B cell (primary cell): ENCODE measurements around the gene WDR75.

Source experiments
- EZH2 ChIP-seq: IDR thresholded peaks from 2 replicates; pipeline ENCODE4 v1.6.1; 2012; ENCODE audit warnings: borderline replicate concordance, low read depth, mild to moderate bottlenecking, moderate library complexity, low read length; ENCODE audit not compliant: insufficient read depth, poor library complexity, severe bottlenecking
- TF ChIP-seq, protein P1 (sequence below): fragments of 200-600 bp; IDR thresholded peaks from one replicate; pipeline ENCODE4 v1.8.0; 2022; ENCODE audit warnings: antibody characterized with exemption, mild to moderate bottlenecking

DNA sequence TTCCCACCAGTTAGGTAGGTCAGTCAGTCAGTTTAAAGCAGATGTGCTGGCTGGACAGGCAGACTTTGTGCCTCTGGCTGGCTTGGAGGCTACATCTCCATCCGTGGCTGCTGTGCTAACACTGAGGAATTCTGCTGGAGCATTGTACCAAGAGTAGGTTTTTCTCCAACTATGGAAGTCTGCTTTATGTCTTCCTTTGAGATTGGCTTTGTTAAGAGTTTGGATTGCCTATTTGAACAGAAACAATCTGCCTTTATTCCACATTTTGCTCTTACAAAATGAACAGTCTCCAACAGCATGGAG, 46.7 kb downstream of the WDR75 start:
- TF ChIP-seq, protein P1, sequence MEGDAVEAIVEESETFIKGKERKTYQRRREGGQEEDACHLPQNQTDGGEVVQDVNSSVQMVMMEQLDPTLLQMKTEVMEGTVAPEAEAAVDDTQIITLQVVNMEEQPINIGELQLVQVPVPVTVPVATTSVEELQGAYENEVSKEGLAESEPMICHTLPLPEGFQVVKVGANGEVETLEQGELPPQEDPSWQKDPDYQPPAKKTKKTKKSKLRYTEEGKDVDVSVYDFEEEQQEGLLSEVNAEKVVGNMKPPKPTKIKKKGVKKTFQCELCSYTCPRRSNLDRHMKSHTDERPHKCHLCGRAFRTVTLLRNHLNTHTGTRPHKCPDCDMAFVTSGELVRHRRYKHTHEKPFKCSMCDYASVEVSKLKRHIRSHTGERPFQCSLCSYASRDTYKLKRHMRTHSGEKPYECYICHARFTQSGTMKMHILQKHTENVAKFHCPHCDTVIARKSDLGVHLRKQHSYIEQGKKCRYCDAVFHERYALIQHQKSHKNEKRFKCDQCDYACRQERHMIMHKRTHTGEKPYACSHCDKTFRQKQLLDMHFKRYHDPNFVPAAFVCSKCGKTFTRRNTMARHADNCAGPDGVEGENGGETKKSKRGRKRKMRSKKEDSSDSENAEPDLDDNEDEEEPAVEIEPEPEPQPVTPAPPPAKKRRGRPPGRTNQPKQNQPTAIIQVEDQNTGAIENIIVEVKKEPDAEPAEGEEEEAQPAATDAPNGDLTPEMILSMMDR = no peak
- no peak for TF ChIP-seq EZH2
